Right ventricle myocardium inferior (tissue), 1 donor: Measurements from ENCODE around the gene LTF. TPM values are rescaled to one million over a fixed set of nuclear protein-coding genes. Genes with fewer than 3 reads are reported as not detected.
"Not testable (repeated sequence)": the region's sequence is repeated elsewhere in the genome, so short reads cannot be mapped to it uniquely, and the experiment has no call there.

ENCODE experiments used
- ATAC-seq: fragments of 200-7000 bp; cut with Tn5 transposase; one replicate; pipeline ENCODE4 v1.9.1; 2020; ENCODE audit warnings: mild to moderate bottlenecking, moderate library complexity
- DNase-seq: peaks from one replicate; pipeline ENCODE4 v3.0.0; 2021; ENCODE audit errors: missing footprints
- intact Hi-C: fragments of 100-400 bp; cut with DNase I; formaldehyde crosslinking; loops from one replicate; pipeline ENCODE4 v1.11.0; 2022
- total RNA-seq: library from RNA; stranded (reverse); fragmentation: NEBNext Ultra II Directional; extraction: Animal tissue kit (Norgen Biotek cat#: 25700); gene quantifications from one replicate; pipeline ENCODE4 v1.2.1, GENCODE V29; 2021
- donor health status: DM: no; HTN: yes; CAD: no; lungs with severe emphysema.

The LTF gene
- total RNA-seq, 1 donor from 2014 or later, result 4.8 TPM

DNA sequence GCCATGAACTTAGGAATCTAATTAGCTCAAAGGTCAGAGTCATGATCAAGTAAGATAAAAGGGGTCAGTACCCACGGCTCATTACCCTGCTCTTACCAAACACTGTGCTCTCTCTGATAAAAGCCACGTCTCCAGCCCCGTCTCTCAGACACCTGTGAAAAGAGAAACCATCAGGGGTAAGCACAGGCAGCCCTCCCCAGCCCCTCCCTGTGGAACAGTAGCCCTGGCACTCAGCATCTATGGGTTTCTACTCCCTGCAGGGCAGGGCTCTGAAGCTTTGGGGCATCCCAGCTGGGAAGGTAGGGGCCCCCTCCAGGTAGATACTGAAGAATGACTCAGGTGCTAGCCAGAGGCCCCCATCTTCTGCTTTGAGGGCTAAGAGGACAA lies 10.5 kb downstream of the LTF start:
- intact Hi-C loops, result no loop called here
- DNase-seq (no peak), ATAC-seq (no peak)

DNA sequence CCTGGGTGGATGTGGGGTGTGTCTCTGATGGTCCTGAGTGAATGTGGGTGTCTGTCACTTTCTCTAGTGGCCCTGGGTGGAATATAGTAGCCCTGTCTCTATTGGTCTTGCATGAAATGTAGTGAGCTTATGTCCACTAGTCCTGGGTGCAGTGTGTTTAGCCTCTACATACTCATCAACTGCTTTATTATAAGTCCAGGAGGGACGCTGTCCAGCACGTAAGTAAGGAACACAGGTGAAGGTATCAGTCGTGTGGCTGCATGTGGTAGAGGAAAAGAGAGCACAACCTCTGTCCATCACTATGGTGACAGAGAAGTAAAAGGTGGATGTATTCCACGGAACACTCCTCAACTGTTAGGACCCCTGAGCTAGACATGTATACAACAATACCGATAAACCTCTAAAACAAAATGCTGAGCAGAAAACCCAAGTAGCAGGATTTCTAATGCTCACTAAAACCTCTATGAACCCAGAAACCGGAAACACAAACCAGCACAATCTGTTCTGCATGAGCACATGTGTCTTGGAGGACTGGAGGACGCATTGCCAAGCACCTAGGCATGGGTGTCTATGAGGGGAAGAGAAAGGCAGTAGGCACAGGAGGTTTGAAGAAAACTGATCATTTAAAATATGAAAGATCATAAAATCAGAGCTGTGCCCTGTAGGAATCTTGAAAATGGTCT lies 11.0 kb downstream of the LTF start:
- DNase-seq (no peak), ATAC-seq (no peak)
- intact Hi-C loops, result no loop called here

DNA sequence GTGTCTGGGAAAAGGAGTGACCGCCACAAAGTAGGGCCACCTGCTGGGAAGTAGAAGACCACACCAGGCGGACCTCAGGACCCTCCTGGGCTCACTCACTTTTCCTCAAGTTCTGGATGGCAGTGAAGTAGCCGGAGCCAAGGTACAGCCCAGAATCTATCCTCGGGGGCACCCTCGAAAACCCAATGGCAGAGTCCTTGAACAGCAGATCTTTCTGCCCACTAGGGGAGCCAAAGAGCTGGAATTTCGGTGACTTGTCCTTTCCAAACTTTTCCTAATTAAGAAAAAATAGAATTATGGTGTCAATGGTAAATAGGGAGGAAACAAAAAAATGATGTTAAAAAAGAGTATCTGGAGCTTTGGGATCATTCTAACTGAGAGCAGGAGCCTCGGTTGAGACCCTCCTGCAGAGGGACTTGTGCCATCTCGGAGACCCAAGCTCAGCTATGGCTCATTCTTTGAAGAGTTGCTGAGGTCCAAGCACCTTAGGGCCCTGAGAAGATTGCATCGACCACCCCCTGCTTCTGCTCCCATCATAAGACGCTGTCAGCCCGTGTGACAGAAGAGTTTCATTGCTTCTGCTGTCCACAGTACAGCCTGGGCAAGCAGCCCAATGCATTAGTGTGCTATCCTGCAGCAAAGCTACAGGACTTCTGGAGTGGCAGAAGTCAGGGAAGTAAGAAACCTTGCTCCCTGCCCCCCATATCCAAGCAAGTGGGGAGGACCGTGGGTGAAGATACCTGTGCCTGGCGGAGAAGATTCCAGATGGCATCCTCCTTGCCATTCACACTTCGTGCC lies 14.8 kb downstream of the LTF start:
- DNase-seq, result no peak
- intact Hi-C loops, result no loop called here
- ATAC-seq, result no peak

DNA sequence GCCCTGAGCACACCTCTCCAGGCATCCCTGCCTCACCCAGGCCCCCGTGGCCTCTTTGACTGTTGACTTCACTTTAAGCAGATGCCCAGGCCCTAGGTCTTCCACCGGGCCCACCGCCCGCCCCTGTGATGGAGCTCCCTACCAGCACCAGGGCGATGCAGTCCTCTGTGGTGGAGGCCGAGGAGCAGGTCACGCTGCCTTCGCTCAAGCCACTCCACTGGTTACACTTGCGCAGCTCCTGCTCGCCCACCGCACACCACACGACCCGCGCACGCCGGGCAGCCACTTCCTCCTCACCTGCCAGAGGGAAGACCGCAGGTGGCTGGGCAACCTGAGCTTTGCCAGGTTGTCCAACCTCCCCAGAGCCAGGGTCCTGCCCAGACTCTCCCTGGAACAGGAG lies 16.0 kb downstream of the LTF start:
- no peak for ATAC-seq
- intact Hi-C loops, result no loop called here
- no peak for DNase-seq

DNA sequence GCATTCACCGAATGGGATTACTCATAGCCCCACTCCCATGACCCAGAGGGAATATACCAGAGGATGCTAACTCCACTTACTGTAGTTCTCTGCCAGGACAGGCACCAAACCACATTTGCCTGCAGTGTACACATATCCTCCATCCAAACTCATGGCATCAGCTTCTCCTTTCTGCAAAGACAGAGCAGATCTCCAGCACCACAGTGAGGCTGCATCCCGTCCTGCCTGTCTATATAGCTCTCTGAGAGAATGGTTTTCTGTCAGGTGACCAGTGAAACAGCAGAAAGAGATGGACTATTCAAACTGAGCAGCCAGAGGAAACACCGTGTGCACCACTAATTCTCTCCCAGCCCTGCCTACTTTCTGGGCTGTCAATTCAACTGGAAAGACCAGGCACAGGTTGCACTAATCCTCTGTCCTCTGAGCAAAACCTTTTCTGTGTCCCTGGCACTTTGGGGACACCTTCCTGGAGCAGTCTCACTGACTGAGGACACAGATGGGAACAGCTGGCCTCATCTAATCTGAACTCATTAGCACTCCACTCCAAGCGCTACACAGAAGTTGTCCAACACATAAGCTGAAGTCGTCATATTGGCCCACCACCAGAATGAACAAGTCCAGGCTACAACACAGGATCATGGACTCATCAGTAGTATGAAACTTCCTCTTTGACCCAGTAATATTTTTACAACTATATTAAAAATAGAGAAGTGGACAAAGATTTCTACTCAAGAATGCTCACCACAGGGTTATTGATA lies 17.3 kb downstream of the LTF start:
- intact Hi-C loops, result no loop called here
- DNase-seq (no peak), ATAC-seq (peak; percentile 45)

DNA sequence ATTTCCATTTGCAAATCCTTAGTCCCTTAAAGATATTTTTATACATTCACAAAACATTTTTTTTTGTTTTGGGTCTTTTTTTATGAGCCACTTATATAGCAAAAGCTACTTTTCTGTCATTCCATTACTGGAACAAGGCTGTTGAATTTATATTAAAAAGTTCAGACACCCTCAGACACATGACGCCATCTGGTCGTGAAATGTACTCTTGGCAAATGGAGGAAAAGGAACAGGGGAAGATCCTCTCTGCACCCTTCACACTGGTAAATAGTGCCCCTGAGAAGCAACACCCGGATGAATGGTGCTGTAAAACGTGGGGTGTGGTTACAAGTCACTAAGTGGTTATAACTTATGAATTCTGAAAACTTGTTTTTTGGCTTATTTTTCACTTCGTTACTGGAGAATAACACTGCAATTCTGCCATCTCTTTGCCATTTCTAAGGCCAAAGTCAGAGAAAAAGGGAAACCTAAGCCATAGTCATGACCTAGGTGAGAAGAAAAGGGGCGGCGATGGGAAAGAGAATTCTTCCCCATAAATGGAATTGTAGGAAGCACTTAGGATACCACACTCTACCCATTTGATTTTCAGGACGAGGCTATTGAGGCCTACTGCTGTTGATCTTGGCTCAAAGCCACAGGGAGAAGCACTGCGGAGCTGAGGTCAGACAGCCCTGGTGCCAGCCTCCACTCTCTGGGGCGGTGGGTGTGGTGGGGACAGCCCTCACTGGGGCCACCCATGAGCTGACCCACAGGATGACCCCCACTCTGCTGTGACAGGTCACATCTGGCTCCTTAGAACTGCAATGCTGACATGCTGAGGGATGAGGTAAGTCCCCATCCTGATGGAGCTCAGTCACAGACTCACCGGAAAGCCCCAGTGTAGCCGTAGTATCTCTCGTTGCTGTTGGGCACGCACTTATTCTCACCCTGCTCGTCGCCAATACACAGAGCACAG lies 21.9 kb downstream of the LTF start:
- ATAC-seq (no peak), DNase-seq (no peak)
- intact Hi-C loops, result loop anchor here (5.0 kb wide), 1 partner anchor 166 kb away; no protein-coding TSS in a partner anchor

DNA sequence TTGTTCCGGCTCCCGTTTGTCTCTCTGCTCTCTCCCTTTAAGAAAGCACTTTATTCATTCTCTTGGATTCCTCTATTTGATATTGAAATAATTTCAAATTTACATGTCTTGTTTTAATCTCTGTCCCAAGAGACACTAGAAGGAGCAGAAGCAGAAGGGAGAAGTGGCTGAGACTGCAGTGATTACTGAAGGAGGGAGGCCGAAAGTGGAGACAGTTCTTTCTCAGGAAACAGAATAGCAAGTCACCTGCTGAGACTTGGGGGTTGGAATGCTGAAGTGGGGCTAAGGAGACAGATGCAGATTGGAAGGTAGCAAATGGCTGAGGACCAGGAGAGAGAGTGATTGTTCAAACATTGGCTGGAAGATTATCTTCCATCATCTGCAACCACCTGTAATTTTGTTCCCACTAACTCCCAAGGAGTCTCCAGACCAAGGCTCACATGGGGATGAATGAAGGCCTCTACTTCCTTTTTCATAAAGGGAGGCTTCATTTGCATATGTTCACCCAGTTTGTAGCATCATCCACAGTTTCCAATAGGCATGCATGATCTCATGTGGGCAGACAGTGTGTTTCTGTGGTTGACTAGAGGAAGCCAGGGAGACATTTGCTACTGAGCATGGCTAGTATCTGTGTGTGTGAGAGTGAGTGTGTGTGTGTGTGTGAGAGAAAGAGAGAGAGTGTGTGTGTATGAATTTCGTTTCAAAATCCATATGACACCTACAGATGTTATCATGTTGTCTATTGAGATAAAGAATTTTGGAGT lies 24.0 kb downstream of the LTF start:
- ATAC-seq (no peak), DNase-seq (no peak)
- intact Hi-C loops, result loop anchor here (5.0 kb wide), 1 partner anchor 163 kb away; no protein-coding TSS in a partner anchor

DNA sequence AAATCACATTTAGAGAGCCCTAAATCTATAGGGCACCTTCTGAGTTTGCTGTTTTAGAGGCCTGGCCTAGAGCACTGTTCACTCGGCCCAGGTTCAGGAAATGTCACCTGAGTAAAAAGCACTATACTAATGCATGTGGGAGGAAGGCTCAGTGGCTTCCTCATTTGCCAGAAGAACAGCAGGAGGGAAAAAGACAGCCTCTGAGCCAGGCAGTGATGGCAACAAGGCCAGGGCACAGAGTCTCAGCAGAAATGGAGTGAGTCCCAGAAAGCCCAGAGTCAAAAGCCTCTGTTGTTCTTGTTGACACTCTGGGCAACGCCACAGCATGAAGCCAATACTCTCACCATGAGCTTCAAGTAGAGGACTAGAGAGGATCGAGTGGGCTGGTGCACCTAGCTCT lies 25.9 kb downstream of the LTF start:
- intact Hi-C loops, result no loop called here
- DNase-seq (no peak), ATAC-seq (no peak)

DNA sequence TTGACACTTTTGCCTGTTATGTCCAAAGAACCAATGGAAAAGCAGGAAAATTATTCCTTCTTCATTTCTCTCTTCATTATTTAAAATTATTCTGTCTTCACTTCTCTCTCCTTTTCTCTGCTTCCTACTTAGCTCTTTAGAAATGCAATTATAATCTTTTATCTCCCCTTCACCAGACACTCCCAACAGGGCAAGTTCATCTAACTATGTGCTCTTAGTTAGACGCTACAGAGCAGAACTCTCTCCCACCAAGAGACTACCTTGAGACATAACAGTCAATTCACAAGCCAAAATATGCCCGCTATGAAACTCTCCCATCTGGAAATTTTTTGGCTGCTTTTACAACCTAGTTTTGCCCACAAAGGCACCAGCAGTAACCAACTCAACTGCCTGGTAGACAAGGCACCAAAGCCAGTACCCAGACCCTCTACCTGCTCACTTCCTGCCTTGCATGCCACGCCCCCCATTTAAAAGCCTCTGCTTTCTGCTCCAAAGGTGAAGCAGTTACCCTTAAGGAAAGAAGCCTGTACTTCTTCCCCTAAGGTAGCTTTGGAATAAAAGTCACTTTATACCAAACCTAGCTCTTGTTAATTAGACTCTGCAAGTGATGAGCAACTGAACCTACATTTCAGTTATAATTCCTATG lies 29.5 kb downstream of the LTF start:
- ATAC-seq (no peak), DNase-seq (no peak)
- intact Hi-C loops, result no loop called here

DNA sequence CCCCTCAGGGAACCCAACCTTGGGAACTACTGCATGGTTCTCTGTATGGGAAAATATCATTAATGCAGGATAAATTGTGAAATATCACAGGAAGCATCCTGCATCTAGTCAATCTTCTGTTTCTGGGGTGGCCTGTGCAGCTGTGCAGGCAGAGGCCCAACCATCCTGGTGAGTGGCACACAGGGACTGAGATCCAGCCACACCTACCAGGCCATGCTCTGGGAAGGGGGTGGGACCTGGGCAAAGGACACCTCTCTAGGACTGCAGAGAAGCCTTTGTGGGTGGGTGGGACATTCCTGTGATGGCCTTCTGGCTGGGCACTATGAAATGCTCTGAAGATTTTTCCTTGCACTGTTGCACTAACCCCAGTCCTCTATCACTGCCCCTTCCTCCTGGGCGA lies 30.9 kb downstream of the LTF start:
- ATAC-seq (no peak), DNase-seq (no peak)
- intact Hi-C loops, result no loop called here

DNA sequence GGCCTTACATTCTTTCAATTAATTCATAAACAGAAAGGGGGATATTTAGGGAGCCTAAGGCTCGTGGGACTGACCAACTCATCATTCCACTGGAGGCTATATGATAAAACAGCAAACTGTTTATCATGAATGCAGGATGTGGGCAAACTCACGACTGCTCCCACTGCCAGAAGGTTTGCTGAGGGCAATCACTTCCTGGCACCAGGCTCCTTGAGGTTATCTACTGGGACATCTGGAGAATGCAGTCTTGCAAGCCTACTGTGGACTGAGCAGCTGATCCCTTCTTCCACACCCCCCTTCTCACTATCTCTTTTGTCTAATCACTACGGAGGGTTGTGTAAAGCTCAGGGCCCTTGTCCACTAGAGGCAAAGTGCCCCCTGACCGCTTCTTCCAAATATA lies 31.6 kb downstream of the LTF start:
- ATAC-seq, intact Hi-C loops, DNase-seq: not testable (repeated sequence)

DNA sequence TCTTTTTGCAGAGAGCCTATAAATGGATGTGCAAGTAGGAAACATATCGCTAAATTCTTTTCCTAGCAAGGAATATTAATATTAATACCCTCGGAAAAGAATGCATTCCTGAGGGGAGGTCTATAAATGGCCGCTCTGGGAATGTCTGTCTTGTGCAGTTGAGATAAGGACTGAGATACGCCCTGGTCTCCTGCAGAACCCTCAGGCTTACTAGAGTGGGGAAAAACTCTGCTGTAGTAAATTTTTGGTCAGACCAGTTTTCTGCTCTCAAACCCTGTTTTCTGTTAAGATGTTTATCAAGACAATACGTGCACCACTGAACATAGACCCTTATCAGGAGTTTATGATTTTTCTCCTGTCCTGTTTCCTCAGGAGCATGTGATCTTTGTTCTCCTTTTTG lies 32.8 kb downstream of the LTF start:
- intact Hi-C loops, ATAC-seq, DNase-seq: not testable (repeated sequence)

DNA sequence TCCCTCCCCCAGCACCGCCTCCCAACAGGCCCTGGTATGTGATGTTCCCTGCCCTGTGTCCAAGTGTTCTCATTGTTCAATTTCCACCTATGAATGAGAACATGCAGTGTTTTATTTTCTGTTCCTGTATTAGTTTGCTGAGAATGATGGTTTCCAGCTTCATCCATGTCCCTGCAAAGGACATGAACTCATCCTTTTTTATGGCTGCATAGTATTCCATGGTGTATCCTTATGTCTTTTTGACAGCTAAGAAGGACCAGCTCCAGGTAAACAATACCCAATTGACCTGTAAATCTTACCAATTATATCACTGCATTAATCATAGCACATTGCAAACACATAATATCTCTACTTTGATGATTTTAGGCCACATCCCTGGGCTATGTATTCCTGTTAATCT lies 33.8 kb downstream of the LTF start:
- intact Hi-C loops, DNase-seq, ATAC-seq: not testable (repeated sequence)

DNA sequence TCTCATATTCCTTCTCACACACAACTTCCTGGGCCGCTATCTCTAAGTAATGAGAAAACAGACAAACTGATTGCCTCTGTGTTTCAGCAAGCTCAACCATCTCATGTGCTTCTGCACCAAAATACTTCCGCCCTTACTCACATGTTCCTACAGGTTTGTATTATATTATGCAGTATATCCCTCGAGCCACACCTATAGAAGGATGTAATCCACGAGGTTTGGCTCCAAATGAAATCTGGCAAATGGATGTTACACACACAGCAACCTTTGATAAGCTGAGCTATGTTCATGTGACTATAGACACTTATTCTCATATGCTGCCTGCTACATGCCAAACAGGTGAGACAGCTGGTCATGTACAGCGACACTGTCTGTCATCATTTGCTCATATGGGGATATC lies 35.0 kb downstream of the LTF start:
- ATAC-seq, result no peak
- intact Hi-C loops, result loop anchor here (5.0 kb wide), 1 partner anchor 152 kb away; no protein-coding TSS in a partner anchor
- no peak for DNase-seq

DNA sequence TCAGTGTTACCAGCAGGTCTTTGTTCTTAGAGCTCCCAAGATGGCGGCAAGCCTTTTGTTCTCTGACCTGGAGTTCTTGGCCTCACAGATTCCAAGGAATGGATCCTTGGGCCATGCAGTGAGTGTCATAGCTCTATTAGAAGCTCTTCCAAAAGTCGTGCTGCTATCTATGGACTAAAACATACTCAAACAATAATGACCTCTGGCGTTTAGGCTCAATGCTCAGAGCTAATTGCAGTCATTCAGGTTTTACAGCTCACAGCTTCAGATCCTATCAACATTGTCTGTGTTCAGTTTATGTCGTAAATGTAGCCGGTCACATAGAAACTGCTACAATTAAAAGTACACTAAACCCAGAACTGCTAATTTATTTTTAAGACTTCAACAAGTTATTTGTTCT lies 35.5 kb downstream of the LTF start:
- ATAC-seq (no peak), DNase-seq (no peak)
- intact Hi-C loops, result loop anchor here (5.0 kb wide), 1 partner anchor 152 kb away; no protein-coding TSS in a partner anchor

DNA sequence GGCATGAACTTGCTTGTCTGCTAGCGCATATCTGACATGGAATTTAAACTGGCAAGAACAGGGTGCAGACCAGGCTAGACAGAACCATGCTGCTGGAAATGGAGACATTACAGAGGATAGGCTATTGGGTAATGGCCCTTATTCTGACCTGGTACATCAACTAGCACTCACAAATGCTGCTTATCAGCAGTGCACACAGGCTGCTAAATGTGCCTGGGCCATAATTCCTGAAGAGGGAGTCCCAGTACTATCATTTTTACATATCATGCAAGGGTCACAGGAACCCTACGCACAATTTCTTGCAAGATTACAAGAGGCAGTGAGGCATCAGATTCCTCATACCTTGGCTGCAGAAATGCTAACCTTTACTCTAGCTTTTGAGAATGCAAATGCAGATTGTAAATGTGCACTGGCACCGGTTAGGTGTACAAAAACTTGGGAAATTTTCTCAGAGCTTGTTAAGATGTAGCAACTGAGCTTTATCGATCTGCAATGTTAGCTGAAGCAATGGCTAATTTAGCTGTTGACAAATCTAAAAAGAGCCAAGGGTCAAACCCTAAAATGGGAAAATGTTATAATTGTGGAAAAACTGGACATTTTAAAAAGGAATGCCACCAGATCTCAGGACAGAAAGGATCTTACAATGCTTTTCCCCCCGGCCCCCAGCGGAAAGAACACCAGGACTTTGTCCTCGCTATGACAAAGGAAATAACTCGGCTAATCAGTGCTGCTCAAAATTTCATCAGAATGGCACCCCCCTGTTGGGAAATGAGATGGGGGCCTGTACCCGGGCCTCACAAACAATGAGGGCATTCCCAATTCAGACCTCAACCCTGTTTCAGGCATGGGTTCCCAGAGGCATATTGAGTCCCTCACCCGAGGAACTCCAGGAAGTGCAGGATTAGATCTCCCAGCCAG lies 36.5 kb downstream of the LTF start:
- no peak for DNase-seq
- peak; percentile 98 for ATAC-seq
- intact Hi-C loops, result loop anchor here (5.0 kb wide), 1 partner anchor 151 kb away; no protein-coding TSS in a partner anchor
